Activated T-cell treated with anti-CD3 and anti-CD28 coated beads, Interleukin-2, amount 50 U/mL, for 4 hours (primary cell): Measurements from ENCODE around the gene LIPT2. TPM values are rescaled to one million over a fixed set of nuclear protein-coding genes. Genes with fewer than 3 reads are reported as not detected.

Source experiments
- ATAC-seq, 2 donors: fragments of 200-7000 bp; cut with Tn5 transposase; one replicate each; pipeline ENCODE4 v1.10.0; 2021
- DNase-seq: peaks from one replicate; pipeline ENCODE4 v3.0.0-alpha.2; 2020
- H3K27me3 Mint-ChIP-seq: one replicate; pipeline ENCODE4 v1.8.0; 2021; ENCODE audit warnings: low read depth, mixed read lengths
- H3K36me3 Mint-ChIP-seq: one replicate; pipeline ENCODE4 v1.8.0; 2022; ENCODE audit warnings: mixed read lengths; ENCODE audit not compliant: insufficient read depth
- H3K4me1 Mint-ChIP-seq: one replicate; pipeline ENCODE4 v1.8.0; 2021; ENCODE audit warnings: low read depth, mixed read lengths
- H3K4me3 Mint-ChIP-seq: one replicate; pipeline ENCODE4 v1.8.0; 2021; ENCODE audit warnings: mild to moderate bottlenecking, moderate library complexity, mixed read lengths
- H3K9me3 Mint-ChIP-seq: one replicate; pipeline ENCODE4 v1.8.0; 2021; ENCODE audit warnings: mixed read lengths
- total RNA-seq, 3 donors: library from RNA; stranded (reverse); gene quantifications; one replicate each; pipeline ENCODE4 v1.2.1, GENCODE V29; 2021

The LIPT2 gene
- total RNA-seq, 3 donors from 2014 or later, result 3.2 to 8.1 (median 5.5) TPM

DNA sequence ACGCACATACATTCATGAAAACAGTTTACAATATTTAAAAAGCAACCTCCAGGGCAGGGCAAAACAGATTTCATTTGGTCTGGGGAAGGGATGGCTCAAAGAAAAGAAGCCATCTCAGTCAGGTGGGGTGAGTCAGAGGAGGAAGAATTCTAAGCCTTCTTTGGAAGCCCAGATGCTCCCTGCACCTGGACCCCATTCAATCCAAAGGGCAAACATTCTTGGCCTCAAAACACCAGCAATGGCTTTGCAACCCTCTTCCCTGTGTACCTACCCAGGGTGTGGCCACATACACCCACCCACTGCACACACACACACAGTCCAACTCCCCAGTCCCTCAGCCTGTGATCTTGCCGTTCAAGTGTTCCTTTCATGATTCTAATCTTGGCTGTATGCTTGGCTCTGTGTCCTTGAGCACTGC is 28.2 kb downstream of the LIPT2 start:
- Mint-ChIP-seq H3K27me3 (peaks cover 33% of the 10 kb centered on the region), H3K9me3 (no peaks in the 10 kb centered on the region), H3K4me3 (no peak overlapping the region), H3K36me3 (no peaks in the 10 kb centered on the region), H3K4me1 (peaks cover 3% of the 10 kb centered on the region)
- no peak for ATAC-seq
- no peak for DNase-seq

DNA sequence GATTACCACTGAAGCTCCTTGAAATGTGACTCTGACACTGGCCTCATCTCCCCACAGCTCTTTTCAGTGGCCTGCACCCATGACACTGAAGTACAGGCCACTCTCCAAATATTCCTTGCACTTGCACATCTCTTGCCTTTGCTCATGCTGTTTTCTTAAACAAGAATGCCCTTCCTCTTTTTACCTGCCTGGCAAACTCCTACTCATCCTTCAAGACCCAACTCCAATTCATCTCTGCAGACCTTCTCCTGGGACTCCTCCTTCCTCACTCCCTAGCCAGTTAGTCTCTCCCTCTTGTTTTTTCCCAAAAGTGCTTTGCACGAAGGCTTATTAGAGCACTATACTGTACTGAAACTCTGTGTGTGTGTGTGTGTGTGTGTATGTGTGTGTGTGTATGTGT is 28.8 kb downstream of the LIPT2 start:
- ATAC-seq (no peak), DNase-seq (no peak)
- Mint-ChIP-seq H3K4me3 (no peak overlapping the region), H3K27me3 (peaks cover 31% of the 10 kb centered on the region), H3K36me3 (no peaks in the 10 kb centered on the region), H3K9me3 (no peaks in the 10 kb centered on the region), H3K4me1 (peaks cover 3% of the 10 kb centered on the region)

DNA sequence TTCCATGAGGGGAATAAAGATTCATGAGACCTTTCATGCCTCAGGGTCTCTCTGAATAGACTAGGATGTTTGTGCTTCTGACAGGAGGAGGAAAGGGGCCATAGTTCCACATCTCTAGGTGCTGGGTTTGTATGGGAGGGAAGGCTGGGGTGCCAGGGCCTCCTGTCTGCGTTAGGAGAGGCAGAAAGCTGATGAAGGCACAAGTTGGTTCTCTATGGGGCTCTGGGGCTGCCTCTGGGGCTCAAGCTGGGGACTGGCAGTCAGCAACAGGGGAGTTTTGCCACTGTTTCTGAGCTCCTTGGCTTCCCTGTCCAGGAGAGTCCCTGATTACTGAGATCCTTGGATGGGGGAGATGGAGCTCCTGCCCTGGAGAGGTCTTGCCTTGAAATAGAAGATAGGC is 30.3 kb downstream of the LIPT2 start:
- Mint-ChIP-seq H3K36me3 (no peaks in the 10 kb centered on the region), H3K27me3 (peaks cover 25% of the 10 kb centered on the region), H3K4me3 (no peak overlapping the region), H3K9me3 (no peaks in the 10 kb centered on the region), H3K4me1 (peaks cover 3% of the 10 kb centered on the region)
- DNase-seq (no peak), ATAC-seq (no peak)

DNA sequence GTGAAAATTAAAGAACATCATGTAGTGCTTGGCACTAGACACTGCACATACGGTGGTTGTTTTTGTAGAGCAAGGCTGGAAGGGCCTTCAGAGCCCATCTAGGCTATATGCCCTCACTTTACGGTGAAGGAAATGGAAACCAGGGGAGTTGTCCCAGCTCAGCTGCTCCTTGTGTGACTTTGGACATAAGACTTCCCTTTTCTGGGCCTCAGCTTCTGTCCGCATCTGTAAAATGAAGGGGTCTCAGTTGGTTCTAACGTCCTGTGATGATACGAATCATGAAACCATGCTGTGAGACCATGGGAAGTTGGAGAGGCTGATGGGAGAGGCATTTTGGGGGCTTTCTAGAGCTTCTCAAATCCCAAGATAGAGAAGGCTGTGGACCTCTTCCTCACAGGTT is 30.9 kb downstream of the LIPT2 start:
- ATAC-seq, result no peak
- H3K27me3 Mint-ChIP-seq, result peaks cover 19% of the 10 kb centered on the region
- peaks cover 1% of the 10 kb centered on the region for H3K4me1 Mint-ChIP-seq
- H3K36me3 Mint-ChIP-seq, result no peaks in the 10 kb centered on the region
- H3K4me3 Mint-ChIP-seq, result no peak overlapping the region
- H3K9me3 Mint-ChIP-seq, result no peaks in the 10 kb centered on the region
- DNase-seq, result no peak

DNA sequence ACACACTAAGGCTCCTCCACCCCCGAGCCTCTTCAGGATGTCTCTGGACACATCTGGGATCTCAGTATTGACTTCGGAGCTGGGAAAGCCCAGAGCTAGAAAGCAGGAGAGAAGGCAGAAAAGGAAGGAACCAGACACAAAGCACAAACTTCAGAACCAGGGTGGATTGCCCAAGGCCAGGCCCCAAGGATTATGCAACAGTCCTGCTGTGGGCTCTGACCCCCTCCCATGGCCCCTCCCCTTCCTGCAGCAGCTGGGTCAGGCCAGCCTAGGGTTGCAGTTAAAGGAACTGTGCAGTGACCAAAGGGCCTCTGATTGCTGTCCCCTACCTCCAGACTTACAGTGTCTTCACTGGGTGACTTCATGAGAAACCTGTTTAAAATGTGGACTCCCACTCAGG is 31.5 kb downstream of the LIPT2 start:
- no peak for DNase-seq
- no peaks in the 10 kb centered on the region for H3K9me3 Mint-ChIP-seq
- no peaks in the 10 kb centered on the region for H3K4me1 Mint-ChIP-seq
- H3K27me3 Mint-ChIP-seq, result peaks cover 17% of the 10 kb centered on the region
- H3K4me3 Mint-ChIP-seq, result no peak overlapping the region
- no peak for ATAC-seq
- no peaks in the 10 kb centered on the region for H3K36me3 Mint-ChIP-seq

DNA sequence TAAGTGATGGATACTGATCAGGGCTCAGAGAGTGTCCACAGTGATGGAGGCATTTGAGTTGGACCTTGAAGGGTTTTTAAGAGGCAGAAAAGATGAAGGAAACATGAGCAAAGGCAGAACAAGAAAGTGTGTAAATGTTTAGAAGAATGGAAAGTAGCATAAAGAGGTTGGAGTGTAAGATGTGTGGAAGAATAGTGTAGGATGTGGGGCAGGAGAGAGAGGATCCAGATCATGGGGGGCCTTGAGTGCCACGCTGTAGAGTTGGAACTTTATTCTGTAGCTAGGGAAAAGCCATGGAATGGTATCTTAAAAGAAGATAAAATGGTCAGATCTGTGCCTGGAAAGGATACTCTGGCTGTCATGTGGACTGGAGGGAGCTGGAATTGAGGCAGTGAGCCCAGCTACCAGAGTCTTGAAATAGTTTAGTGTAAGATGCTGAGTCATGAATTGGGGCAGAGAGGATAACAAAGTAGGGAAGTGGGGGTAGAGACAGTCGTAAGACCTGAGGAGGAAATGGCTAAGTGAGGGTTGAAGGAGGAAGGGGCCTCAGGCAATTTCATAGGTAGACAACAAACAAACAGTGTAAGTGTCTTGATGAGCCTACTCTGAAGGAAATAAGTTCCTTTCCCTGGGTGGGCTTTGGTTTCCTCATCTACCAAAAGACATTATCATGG is 32.9 kb downstream of the LIPT2 start:
- no peak for ATAC-seq
- H3K27me3 Mint-ChIP-seq, result peaks cover 3% of the 10 kb centered on the region
- no peaks in the 10 kb centered on the region for H3K36me3 Mint-ChIP-seq
- no peaks in the 10 kb centered on the region for H3K4me1 Mint-ChIP-seq
- H3K4me3 Mint-ChIP-seq, result no peak overlapping the region
- no peak for DNase-seq
- no peaks in the 10 kb centered on the region for H3K9me3 Mint-ChIP-seq

DNA sequence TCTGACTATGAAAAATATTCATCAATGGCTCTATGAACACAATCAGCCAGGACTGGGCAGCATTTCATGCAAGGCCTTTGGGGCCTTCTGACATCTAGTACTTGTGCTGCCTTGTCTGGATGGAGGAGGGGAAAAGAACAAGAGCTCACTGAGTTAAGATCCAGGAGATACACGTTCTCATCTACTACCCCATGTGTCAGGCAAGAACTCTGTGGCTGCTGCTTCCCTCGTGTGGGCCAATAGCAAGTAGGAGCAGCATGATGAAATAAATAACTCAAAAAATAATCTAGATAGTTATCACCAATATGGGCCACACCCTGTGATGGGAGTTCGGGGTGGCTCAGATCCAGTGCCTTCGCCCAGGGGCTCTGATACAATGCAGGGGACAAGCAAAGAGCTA is 33.5 kb downstream of the LIPT2 start:
- H3K4me1 Mint-ChIP-seq, result no peaks in the 10 kb centered on the region

DNA sequence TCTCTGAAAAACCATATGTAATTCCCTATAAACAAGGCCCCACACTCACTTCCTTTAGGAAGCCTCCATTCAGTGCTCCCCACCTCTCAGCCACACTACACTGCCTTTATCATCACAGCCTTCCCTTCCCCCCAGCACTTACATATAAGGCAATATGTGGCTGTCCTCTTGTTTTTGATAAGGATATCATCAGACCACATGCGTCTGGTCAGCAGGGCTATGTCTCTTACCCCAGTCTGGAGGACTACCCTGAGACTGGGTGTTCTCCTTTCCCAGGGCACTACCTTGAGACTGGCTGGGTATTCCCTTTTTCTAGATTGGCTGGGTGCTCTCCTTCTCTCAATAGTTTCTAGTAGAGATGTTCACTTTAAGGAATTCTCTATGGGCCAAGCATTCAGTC is 33.9 kb downstream of the LIPT2 start:
- no peak for ATAC-seq
- Mint-ChIP-seq H3K9me3 (no peaks in the 10 kb centered on the region), H3K4me3 (no peak overlapping the region), H3K4me1 (no peaks in the 10 kb centered on the region), H3K27me3 (peaks cover 2% of the 10 kb centered on the region), H3K36me3 (no peaks in the 10 kb centered on the region)
- no peak for DNase-seq

More for the DNA sequence above, 33.5 kb downstream of the LIPT2 start:
- Mint-ChIP-seq H3K4me3 (no peak overlapping the region), H3K9me3 (no peaks in the 10 kb centered on the region), H3K36me3 (no peaks in the 10 kb centered on the region), H3K27me3 (peaks cover 3% of the 10 kb centered on the region)
- no peak for DNase-seq
- ATAC-seq, result no peak

DNA sequence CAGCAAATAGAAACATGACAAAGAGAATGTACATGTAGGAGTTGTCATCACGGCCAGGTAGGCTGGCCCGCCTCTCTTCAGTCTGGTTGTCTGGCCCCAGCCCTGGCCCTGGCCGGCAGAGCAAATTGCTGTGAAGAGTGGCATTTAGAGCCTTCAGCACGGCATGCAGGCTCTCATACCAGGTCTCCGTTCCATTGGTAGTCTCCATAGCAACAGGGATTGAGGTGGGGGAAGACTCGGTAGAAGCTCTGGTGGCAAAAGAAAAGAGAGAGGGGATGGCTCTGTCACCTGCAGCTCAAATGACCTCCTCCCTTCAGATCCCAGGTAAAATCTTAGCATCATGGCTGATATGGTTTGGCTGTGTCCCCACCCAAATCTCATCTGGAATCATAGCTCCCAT is 36.2 kb downstream of the LIPT2 start:
- no peaks in the 10 kb centered on the region for H3K9me3 Mint-ChIP-seq
- ATAC-seq (no peak), DNase-seq (no peak)
- H3K4me1 Mint-ChIP-seq, result peaks cover 3% of the 10 kb centered on the region
- H3K27me3 Mint-ChIP-seq, result peaks cover 6% of the 10 kb centered on the region
- no peaks in the 10 kb centered on the region for H3K36me3 Mint-ChIP-seq
- no peak overlapping the region for H3K4me3 Mint-ChIP-seq

DNA sequence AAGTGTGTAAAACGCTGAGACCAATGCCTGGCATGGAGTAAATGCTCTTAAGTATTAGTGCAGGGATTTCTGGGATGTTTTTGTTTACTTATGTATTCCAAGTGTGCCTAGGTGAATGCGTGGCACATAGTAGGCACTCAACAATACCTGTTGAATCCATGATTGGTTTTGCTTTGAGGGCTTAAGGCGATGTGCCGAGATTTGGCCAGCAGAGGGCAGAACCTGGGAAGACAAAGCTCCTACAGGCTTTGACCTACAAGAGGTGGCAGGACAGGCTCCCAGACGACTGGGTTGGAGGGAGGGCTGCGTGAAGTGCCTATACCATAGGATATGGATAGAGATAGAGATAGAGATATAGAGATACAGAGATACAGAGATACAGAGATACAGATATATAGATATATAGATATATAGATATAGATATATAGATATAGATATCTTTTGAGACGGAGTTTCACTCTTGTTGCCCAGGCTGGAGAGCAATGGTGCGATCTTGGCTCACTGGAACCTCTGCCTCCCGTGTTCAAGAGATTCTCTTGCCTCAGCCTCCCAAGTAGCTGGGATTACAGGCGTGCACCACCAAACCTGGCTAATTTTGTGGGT is 40.0 kb downstream of the LIPT2 start:
- peak; percentile 51 for DNase-seq
- H3K36me3 Mint-ChIP-seq, result no peaks in the 10 kb centered on the region
- peaks cover 8% of the 10 kb centered on the region for H3K27me3 Mint-ChIP-seq
- H3K9me3 Mint-ChIP-seq, result no peaks in the 10 kb centered on the region
- ATAC-seq, result peak; percentile 62 to 70
- peaks cover 6% of the 10 kb centered on the region for H3K4me1 Mint-ChIP-seq
- no peak overlapping the region for H3K4me3 Mint-ChIP-seq

DNA sequence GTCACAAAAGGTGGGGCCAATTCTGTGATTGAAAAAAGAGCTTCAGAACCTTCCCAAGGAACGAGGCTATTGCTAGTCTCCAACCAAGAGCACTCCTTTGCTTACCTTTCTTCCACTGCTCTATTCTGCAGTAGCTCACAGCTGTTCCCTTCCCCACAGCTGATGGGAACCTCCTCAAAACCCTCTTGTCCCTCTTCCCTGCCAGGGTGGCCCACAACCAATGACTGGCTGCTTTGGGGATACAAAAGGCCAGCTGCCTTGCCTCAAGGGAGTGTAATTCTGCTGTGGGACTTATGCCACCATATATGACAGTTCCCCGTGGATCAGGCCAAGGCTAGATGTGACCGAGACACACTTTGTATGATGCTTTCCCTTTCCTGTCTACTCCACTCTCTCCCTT is 41.2 kb downstream of the LIPT2 start:
- peaks cover 6% of the 10 kb centered on the region for H3K4me1 Mint-ChIP-seq

DNA sequence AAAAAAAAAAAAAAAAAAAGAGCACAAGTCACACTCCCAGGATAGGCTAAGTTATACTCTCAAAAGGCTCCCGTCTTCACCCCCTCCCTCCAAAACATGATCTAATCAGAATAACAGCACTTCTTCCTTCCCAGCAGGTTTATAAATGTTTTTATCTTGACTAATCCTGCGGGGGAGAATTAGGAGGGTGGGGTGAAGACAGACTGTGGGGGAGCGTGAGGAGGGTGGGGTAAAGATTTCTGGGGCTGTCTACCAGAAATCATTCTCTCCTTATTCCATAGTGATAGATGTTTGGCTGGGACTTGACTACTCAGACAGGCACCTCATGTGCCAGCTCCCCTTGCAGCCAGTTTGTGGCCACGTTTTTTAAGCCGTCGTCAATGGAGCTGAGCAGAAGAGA is 43.2 kb downstream of the LIPT2 start:
- Mint-ChIP-seq H3K9me3 (no peaks in the 10 kb centered on the region), H3K4me3 (no peak overlapping the region), H3K4me1 (peaks cover 6% of the 10 kb centered on the region)

More for the DNA sequence above, 41.2 kb downstream of the LIPT2 start:
- peaks cover 8% of the 10 kb centered on the region for H3K27me3 Mint-ChIP-seq
- no peak for DNase-seq
- no peaks in the 10 kb centered on the region for H3K9me3 Mint-ChIP-seq
- no peaks in the 10 kb centered on the region for H3K36me3 Mint-ChIP-seq
- no peak overlapping the region for H3K4me3 Mint-ChIP-seq
- no peak for ATAC-seq

DNA sequence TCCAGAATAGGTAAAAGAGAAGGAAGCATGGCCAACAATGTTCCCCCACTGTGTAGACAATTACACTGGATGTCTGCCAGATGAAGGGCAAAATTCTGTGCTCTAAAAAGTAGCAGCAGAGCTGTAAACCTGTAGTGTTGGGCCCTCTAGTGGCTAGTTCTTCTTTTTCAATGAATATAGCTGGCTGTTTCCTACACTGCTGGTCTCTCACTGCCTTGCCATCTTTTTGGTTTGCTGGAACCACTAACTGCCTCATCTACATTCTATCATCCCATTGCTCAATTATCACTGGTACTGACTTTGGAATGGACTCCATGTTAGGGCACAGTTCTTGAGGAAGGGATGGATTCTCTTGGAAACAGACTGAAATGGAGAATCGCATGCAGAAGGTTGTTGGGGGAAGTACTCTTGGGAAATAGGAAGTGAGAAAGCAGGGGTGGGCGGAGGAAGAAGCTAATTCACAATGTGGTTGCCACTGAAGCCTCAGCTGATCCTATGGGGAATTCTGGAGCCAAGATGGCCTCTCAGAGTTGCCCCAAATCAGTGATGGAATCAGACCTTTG is 44.1 kb downstream of the LIPT2 start:
- Mint-ChIP-seq H3K4me1 (peaks cover 6% of the 10 kb centered on the region), H3K36me3 (no peaks in the 10 kb centered on the region), H3K27me3 (peaks cover 11% of the 10 kb centered on the region), H3K9me3 (no peaks in the 10 kb centered on the region), H3K4me3 (no peak overlapping the region)
- DNase-seq (peak; percentile 17), ATAC-seq (peak; percentile 87 to 96)

More for the DNA sequence above, 43.2 kb downstream of the LIPT2 start:
- Mint-ChIP-seq H3K36me3 (no peaks in the 10 kb centered on the region), H3K27me3 (peaks cover 11% of the 10 kb centered on the region)
- no peak for ATAC-seq
- no peak for DNase-seq

DNA sequence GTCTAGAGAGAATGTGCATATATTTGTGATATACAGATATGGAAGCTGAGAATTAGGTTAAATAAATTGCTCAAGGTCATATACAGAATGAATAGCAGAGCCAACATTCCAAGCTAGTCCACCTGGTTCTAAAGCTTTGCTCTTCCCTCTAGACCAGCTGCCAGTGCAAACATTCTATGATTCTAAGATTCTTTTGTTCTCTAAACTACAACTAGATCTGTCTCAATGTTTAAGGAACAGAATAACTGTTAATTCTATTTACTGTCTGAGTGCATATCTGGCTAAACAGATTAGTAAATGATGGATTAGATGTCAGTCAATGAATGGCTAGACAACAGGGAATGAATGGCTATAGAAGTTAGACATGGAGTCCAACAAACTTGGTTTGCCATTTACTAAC is 45.8 kb downstream of the LIPT2 start:
- Mint-ChIP-seq H3K27me3 (peaks cover 5% of the 10 kb centered on the region), H3K36me3 (no peaks in the 10 kb centered on the region), H3K4me3 (no peak overlapping the region), H3K9me3 (no peaks in the 10 kb centered on the region), H3K4me1 (peaks cover 3% of the 10 kb centered on the region)
- no peak for DNase-seq
- no peak for ATAC-seq

DNA sequence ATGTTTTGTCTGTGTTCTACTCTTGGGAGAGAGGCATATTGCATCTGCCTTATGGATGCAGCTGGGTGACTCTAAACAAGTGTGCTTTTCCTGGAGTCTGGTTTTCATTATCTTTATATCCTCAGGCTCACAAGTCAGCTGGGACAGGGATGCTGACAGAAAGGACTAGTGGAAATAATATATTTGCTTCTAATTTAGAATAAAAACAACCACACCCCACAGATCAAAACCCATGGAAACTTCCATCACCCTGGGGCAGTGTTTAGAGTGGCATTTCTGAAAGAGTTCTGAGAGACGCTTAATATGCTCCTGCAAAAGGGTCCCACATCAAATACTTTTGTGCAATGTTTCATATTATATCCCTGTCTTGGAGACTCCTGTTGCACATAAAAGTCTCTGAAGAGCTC is 47.0 kb downstream of the LIPT2 start:
- Mint-ChIP-seq H3K9me3 (no peaks in the 10 kb centered on the region), H3K36me3 (no peaks in the 10 kb centered on the region), H3K4me1 (peaks cover 3% of the 10 kb centered on the region), H3K27me3 (peaks cover 3% of the 10 kb centered on the region), H3K4me3 (no peak overlapping the region)
- ATAC-seq (no peak), DNase-seq (no peak)
